Adipose tissue (tissue), 3 donors: ENCODE results near the gene ISG15. TPM values are rescaled to one million over a fixed set of nuclear protein-coding genes. Genes with fewer than 3 reads are reported as not detected.
"Not testable (repeated sequence)": the region's sequence is repeated elsewhere in the genome, so short reads cannot be mapped to it uniquely, and the experiment has no call there.

Source experiments
- H3K27ac ChIP-seq: one replicate; pipeline ENCODE4 v1.5.1; 2013; ENCODE audit warnings: low read depth, low read length
- WGBS, 3 donors: extraction: QIAGEN DNeasy Blood & Tissue Kit; methylation state at CpG; one replicate each; pipeline ENCODE4 v1.1.7; 2013; 5-methylcytosine and 5-hydroxymethylcytosine counted together
- polyA plus RNA-seq, 3 donors: library from polyadenylated mRNA; stranded (reverse); fragments of 200-250 nt; gene quantifications; one replicate each; pipeline ENCODE4 v1.2.3, GENCODE V29; 2013
- donor health status: healthy with polysubstance abuse.
- donor health status: Bipolar disorder and iron deficiency.
- donor health status: healthy.

Gene ISG15
- polyA plus RNA-seq, 3 donors = 43.7 to 83.5 (median 44.3) TPM

DNA sequence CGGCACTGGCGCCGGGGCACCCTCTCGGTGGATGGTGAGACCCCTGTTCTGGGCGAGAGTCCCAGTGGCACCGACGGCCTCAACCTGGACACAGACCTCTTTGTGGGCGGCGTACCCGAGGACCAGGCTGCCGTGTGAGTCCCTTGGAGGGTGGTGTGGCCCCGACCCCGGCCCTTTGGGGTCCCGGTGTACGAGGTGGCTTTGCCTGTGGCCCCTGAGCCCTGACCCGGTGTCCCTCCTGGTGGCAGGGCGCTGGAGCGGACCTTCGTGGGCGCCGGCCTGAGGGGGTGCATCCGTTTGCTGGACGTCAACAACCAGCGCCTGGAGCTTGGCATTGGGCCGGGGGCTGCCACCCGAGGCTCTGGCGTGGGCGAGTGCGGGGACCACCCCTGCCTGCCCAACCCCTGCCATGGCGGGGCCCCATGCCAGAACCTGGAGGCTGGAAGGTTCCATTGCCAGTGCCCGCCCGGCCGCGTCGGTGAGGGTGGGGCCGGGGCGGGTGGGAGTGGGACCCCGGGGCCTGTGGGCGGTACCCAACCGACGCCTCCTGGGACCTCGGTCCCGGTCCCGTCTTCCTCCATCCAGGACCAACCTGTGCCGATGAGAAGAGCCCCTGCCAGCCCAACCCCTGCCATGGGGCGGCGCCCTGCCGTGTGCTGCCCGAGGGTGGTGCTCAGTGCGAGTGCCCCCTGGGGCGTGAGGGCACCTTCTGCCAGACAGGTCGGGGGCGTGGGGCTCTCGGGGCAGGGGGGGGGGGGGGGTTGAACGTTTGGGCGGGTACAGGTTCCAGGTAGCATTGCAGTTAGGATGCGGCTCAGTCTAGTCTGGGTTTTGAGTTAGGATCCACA, 36.2 kb downstream of the ISG15 start:
- WGBS, 3 donors = 93 to 95% (median 93%) methylated on average over 51 to 57 of the region's 57 CpGs
- H3K27ac ChIP-seq = no peak overlapping the region

GRCh38 chr1:1050577-1051052, 37.3 kb downstream of the ISG15 start:
- 74 to 92% (median 85%) methylated on average over 30 to 32 of the region's 32 CpGs for WGBS, 3 donors

GRCh38 chr1:1051127-1051810, 38.0 kb downstream of the ISG15 start:
- WGBS, 3 donors = 91 to 95% (median 92%) methylated on average over 46 of the region's 46 CpGs

More at GRCh38 chr1:1050577-1051052, 37.3 kb downstream of the ISG15 start:
- no peak overlapping the region for H3K27ac ChIP-seq

DNA sequence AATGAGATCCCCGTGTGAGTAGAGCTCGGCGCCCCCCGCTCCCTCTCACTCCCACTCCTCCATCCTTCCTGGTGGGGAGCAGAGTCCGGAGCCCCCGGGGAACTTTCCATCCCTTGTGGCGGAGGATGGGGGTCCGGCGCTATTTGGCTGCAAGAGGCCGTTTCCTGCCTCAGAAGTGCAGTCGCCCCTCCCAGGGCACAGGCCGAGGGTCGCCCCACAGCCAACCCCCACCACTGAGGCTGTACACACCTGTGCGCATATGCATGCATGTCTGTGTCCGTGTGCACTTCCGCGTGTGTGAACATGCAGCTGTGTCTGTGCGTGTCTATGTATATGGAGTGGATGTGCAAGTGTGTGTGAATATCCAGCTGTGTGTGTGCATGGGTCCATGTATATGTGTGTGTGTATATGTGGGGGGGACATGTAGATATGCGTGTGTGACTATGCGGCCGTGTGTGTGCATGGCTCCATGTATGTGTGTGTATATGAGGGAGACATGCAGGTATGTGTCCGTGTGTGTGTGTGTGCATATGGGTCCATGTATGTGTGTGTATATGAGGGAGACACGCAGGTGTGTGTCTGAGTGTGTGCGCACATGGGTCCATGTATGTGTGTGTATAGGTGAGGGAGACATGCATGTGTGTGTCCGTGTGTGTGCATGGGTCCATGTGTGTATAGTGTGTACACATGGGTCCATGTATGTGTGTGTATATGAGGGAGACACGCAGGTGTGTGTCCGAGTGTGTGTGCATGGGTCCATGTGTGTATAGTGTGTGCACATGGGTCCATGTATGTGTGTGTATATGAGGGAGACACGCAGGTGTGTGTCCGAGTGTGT, 38.9 kb downstream of the ISG15 start:
- no peak overlapping the region for H3K27ac ChIP-seq
- 94 to 95% (median 94%) methylated on average over 29 of the region's 29 CpGs for WGBS, 3 donors

More at GRCh38 chr1:1051127-1051810, 38.0 kb downstream of the ISG15 start:
- no peak overlapping the region for H3K27ac ChIP-seq

DNA sequence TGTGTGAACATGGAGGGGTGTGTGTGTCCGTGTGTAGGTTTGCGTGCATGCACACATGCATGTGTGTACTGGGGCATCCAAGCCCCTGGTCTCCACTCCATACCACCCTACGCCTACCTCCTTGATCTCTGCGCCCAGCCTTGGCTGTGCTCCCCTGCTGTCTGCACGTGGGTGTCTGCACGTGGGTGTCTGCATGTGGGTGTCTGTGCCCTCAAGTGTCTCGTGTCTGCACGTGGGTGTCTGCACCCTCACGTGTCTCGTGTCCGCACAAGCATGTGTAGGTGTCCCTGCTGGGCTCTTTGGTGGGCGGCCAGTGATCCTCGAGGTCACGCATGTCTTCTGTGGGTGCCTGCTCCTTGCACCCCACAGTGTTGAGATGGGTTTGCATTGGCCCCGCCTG, 39.7 kb downstream of the ISG15 start:
- H3K27ac ChIP-seq = no peak overlapping the region
- 92 to 95% (median 92%) methylated on average over 15 of the region's 15 CpGs for WGBS, 3 donors

DNA sequence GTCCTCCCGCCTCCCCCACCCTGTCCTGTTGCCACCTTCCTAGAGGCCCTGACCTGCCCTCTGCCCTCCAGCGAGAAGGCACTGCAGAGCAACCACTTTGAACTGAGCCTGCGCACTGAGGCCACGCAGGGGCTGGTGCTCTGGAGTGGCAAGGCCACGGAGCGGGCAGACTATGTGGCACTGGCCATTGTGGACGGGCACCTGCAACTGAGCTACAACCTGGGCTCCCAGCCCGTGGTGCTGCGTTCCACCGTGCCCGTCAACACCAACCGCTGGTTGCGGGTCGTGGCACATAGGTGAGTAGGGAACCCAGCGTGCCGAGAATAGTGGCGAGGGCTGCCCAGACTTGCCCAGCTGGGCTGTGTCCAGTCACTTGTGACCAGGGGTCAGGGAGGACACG, 40.4 kb downstream of the ISG15 start:
- no peak overlapping the region for H3K27ac ChIP-seq
- 96% methylated on average over 18 of the region's 18 CpGs for WGBS, 3 donors

GRCh38 chr1:1054099-1054700, 40.9 kb downstream of the ISG15 start:
- H3K27ac ChIP-seq = no peak overlapping the region
- WGBS, 3 donors = 88 to 95% (median 90%) methylated on average over 17 to 18 of the region's 18 CpGs

DNA sequence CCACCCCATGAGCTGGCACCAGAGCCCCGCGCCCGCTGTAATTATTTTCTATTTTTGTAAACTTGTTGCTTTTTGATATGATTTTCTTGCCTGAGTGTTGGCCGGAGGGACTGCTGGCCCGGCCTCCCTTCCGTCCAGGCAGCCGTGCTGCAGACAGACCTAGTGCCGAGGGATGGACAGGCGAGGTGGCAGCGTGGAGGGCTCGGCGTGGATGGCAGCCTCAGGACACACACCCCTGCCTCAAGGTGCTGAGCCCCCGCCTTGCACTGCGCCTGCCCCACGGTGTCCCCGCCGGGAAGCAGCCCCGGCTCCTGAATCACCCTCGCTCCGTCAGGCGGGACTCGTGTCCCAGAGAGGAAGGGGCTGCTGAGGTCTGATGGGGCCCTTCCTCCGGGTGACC, 41.7 kb downstream of the ISG15 start:
- no peak overlapping the region for H3K27ac ChIP-seq
- WGBS, 3 donors = 89 to 92% (median 91%) methylated on average over 23 of the region's 23 CpGs

GRCh38 chr1:1055841-1056736, 42.8 kb downstream of the ISG15 start:
- no peak overlapping the region for H3K27ac ChIP-seq
- WGBS, 3 donors = 87 to 89% (median 87%) methylated on average over 41 to 50 of the region's 50 CpGs

DNA sequence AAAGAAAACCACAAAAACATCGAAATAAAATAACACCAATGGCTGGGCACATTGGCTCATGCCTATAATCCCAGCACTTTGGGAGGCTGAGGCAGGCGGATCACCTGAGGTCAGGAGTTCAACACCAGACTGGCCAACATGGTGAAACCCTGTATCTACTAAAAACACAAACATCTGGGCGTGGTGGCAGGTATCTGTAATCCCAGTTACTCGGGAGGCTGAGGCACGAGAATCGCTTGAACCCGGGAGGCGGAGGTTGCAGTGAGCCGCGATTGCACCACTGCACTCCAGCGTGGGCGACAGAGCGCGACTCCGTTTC, 44.4 kb downstream of the ISG15 start:
- H3K27ac ChIP-seq = not testable (repeated sequence)
- 66 to 69% (median 69%) methylated on average over 15 of the region's 15 CpGs for WGBS, 3 donors

DNA sequence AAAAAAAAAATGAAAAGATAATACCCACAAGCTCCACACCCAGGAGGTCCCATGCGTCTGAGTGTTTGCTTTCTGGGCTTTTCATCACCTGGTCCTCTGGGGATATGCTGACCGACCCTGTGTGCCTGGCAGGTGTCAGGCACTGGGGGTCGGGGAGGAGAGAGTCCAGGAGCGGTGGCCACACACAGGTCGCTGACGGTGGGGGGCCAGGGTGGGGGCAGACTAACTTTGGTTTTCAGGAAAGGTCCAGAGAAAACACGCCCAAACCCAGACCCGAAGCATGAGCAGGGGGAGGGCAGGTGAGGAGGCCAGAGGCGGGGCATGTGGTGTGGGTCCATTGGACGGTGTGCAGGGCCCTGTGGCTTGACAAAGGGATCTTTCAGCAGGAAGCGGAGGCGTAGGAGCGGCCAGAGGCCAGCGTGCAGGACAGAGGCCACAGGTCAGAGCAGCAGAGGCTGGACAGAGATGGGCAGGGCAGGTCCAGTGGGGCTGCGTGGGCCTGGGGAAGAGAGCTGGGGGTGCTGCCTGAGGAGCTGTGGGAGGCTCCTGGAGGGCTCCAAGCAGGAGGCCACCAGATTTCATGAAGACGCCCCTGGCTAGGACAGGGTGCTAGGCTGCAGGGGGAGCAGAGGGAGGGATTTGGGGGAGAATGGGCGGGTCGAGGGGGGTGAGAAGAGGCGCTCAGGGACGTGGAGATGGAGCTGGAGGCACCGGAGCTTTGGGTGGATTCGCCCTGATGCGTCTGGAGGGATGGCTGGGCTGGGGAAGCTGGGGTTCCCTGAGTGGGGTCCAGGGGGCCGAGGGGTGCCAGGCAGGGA, 45.0 kb downstream of the ISG15 start:
- no peak overlapping the region for H3K27ac ChIP-seq
- 19 to 25% (median 21%) methylated on average over 23 to 24 of the region's 24 CpGs for WGBS, 3 donors

DNA sequence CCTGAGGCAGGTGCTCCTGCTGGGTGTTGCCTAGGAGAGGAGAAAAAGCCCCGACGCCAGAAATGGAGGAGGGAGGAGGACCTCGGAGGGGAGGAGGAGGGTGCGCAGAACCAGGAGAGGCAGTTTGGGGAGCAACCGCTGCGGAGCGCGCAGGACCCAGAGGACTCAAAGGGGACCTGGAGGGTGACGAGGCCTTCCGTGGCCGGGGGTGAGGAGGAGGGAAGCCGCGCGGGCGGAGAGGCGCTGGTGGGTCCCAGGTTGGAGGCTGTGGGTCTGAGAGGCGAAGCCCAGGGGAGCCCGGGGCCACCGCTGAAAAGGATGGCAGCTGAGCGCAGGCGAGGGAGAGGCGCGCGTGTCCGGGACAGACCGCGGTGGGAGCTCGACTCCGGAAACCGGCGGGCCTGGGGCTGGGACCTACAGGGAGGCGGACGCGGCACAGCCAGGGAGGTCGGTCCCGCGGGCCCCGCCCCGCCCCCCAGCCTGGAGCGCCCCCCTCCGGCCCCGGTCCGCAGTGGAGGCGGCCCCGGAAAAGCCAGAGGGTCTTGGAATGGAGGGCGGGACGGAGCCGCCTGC, 45.7 kb downstream of the ISG15 start:
- H3K27ac ChIP-seq = no peak overlapping the region
- 0 to 1% (median 1%) methylated on average over 34 to 47 of the region's 48 CpGs for WGBS, 3 donors

GRCh38 chr1:1059494-1060280, 46.4 kb downstream of the ISG15 start:
- H3K27ac ChIP-seq = no peak overlapping the region
- 4% methylated on average over 62 to 69 of the region's 69 CpGs for WGBS, 3 donors

DNA sequence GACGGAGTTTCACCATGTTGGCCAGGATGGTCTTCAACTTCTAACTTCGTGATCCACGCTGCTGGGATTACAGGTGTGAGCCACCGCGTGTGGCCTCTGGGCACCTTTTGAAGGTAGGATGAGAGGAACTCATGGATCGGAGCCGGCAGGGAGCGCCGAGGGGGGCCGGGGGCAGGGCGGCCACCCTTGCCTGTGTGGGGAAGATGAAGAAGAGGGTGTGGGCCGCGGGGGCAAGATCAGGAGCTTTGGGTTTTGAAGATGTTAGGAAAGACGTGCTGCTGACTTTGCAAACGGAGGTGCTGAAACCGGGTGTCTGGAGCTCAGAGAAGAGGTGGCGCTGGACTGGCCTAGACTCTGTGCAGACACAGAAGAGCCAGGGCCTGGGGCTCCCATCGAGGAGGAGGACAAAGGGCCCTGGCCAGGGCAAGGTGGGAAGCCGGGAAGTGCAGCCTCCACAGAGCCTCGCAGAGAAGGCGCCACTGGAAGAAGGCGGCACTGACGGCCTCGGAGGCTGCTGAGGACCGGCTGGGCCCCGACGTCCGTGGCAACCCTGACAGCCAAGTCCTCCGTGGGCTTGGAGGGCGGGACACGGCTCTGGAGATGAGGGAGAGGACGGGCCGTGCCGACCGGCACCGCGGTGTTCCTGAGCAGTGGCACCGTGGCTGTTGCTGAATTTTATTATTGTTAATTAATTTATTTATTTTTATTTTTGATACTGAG, 47.1 kb downstream of the ISG15 start:
- 46 to 53% (median 47%) methylated on average over 38 of the region's 38 CpGs for WGBS, 3 donors

DNA sequence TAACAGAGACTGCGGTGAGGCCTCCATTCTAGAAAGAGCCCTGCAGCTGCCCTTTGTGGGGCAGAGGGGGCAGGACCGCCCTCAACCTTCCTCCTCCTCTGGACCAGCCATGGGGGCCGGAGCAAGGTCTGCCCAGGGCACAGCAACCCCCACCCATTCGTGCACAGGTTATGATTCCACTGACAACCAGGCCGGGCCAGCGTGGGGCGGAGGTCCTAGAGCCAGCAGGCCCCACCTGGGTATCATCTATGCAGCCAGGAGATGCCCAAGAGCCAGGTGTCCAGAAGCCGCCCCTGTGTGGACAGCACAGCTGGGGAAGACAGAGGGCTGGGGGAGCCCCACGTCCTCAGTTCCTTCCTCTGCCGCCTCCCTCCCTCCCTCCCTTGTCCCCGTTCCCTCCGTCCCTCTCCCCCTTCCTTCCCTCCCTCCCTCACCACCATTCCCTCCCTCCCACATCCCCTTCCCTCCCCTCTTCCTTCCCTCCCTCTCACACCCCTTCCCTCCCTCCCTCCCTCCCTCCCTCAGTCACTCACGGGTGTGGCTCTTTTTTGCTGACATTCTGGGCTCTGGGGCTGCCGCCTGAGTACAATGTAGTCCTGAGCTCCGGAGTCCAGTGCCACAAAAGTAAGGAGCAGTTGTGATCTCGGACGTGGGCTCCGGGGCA, 48.5 kb downstream of the ISG15 start:
- no peak overlapping the region for H3K27ac ChIP-seq
- WGBS, 3 donors = 46 to 58% (median 46%) methylated on average over 14 to 15 of the region's 18 CpGs

More for the DNA sequence above, 47.1 kb downstream of the ISG15 start:
- no peak overlapping the region for H3K27ac ChIP-seq
